ENCODE results near the gene FAM200A. TPM values are rescaled to one million over a fixed set of nuclear protein-coding genes. Genes with fewer than 3 reads are reported as not detected.
"Not testable (repeated sequence)": the region's sequence is repeated elsewhere in the genome, so short reads cannot be mapped to it uniquely, and the experiment has no call there.

The FAM200A gene
- total RNA-seq, 1 experiment from 2014 or later, result 5.2 TPM

- no peaks in the 10 kb centered on the region for H3K27me3 ChIP-seq (replicated peaks; ENCODE audit: control insufficient read depth, insufficient read depth, low read length)
- peak in 1 of 2 experiments; percentile 99 for DNase-seq
- H3K36me3 ChIP-seq (ENCODE audit: control insufficient read depth, insufficient read depth, low read length), result no peaks in the 10 kb centered on the region
- H3K27ac Mint-ChIP-seq (ENCODE audit: unreplicated experiment), result peak overlapping the region; percentile 91
- ChIA-PET CTCF (interaction anchor here (0.7 to 1.2 kb wide), 2 partner anchors 13 to 415 kb away, joined by 3 read pairs; partner anchors contain the start of gene TRIM4), POLR2A (interaction anchor here (0.6 to 1.5 kb wide), 10 partner anchors 17 to 326 kb away, joined by 3 to 12 read pairs (median 3); partner anchors contain the start of genes FAM200A and ZSCAN25)
- H3K4me3 Mint-ChIP-seq (ENCODE audit: unreplicated experiment), result peak overlapping the region; percentile 85
- no peaks in the 10 kb centered on the region for H3K27me3 Mint-ChIP-seq (ENCODE audit: insufficient read depth, unreplicated experiment)
- H3K9me3 Mint-ChIP-seq (ENCODE audit: unreplicated experiment), result no peaks in the 10 kb centered on the region
- peaks cover 6% of the 10 kb centered on the region for H3K4me1 Mint-ChIP-seq (ENCODE audit: low read depth, unreplicated experiment)
- peak overlapping the region; percentile 68 for H3K4me3 ChIP-seq (ENCODE audit: low read depth, low read length)
- intact Hi-C loops (cut with micrococcal nuclease; ENCODE audit: unreplicated experiment), result loop anchor here (1.0 to 10.0 kb wide), 2 partner anchors 48 to 191 kb away; partner anchors contain the start of gene FAM200A
- no peaks in the 10 kb centered on the region for H3K9me3 ChIP-seq
- TF ChIP-seq CTCF (IDR thresholded peaks at IDR 0.05; ENCODE audit: insufficient read depth in 1 of 2, low read depth in 1 of 2, low read length in 1 of 2, severe bottlenecking in 1 of 2, unreplicated experiment in 1 of 2), result no peak
- no TSS peak for BruUV-seq (replicated peaks)
- H3K4me1 ChIP-seq, result no peaks in the 10 kb centered on the region; the same call in 1 of the 2 replicates
- peaks cover 30% of the 10 kb centered on the region for H3K36me3 Mint-ChIP-seq (ENCODE audit: insufficient read depth, unreplicated experiment)
These were observed 47.7 kb downstream of the FAM200A start for GRCh38 chr7:99504281-99504602.

- H3K9me3 ChIP-seq; H3K4me1 ChIP-seq; H3K4me3 ChIP-seq (ENCODE audit: low read depth, low read length); H3K9me3 Mint-ChIP-seq (ENCODE audit: unreplicated experiment); H3K27me3 Mint-ChIP-seq (ENCODE audit: insufficient read depth, unreplicated experiment); CTCF ChIA-PET; H3K27me3 ChIP-seq (replicated peaks; ENCODE audit: control insufficient read depth, insufficient read depth, low read length); H3K36me3 ChIP-seq (ENCODE audit: control insufficient read depth, insufficient read depth, low read length): not testable (repeated sequence)
- BruUV-seq (replicated peaks), result TSS peak; percentile 6
- Mint-ChIP-seq H3K36me3 (ENCODE audit: insufficient read depth, unreplicated experiment) (peaks cover 36% of the 10 kb centered on the region), H3K4me1 (ENCODE audit: low read depth, unreplicated experiment) (peaks cover 15% of the 10 kb centered on the region), H3K4me3 (ENCODE audit: unreplicated experiment) (peak overlapping the region; percentile 92), H3K27ac (ENCODE audit: unreplicated experiment) (peak overlapping the region; percentile 97)
- DNase-seq, result peak in 1 of 2 experiments; percentile 22
- intact Hi-C loops (cut with micrococcal nuclease; ENCODE audit: unreplicated experiment), result loop anchor here (10.0 kb wide), 1 partner anchor 194 kb away; no protein-coding TSS in a partner anchor
- POLR2A ChIA-PET, result interaction anchor here (0.6 to 1.7 kb wide), 3 partner anchors 62 to 1465 kb away, joined by 4 to 8 read pairs (median 4); partner anchors contain the start of genes BUD31, CPSF4 and PDAP1
These were observed 50.7 kb downstream of the FAM200A start for GRCh38 chr7:99501236-99501635.

- intact Hi-C loops (cut with micrococcal nuclease; ENCODE audit: unreplicated experiment), result loop anchor here (1.0 to 10.0 kb wide), 2 partner anchors 28 to 194 kb away; partner anchors contain the start of gene ZNF789
- H3K27me3 Mint-ChIP-seq (ENCODE audit: insufficient read depth, unreplicated experiment), result no peaks in the 10 kb centered on the region
- CTCF ChIA-PET, result no interaction called here
- TF ChIP-seq CTCF (IDR thresholded peaks at IDR 0.05; ENCODE audit: insufficient read depth in 1 of 2, low read depth in 1 of 2, low read length in 1 of 2, severe bottlenecking in 1 of 2, unreplicated experiment in 1 of 2), result no peak
- peaks cover 3% of the 10 kb centered on the region; the same call in 1 of the 2 replicates for H3K36me3 ChIP-seq (ENCODE audit: control insufficient read depth, insufficient read depth, low read length)
- DNase-seq, result no peak
- BruUV-seq (replicated peaks), result no TSS peak
- H3K9me3 Mint-ChIP-seq (ENCODE audit: unreplicated experiment), result no peaks in the 10 kb centered on the region
- H3K27ac Mint-ChIP-seq (ENCODE audit: unreplicated experiment), result peak overlapping the region; percentile 97
- peak overlapping the region; percentile 87 for H3K4me3 ChIP-seq (ENCODE audit: low read depth, low read length)
- no peaks in the 10 kb centered on the region for H3K4me1 ChIP-seq
- peaks cover 11% of the 10 kb centered on the region for H3K4me1 Mint-ChIP-seq (ENCODE audit: low read depth, unreplicated experiment)
- no peaks in the 10 kb centered on the region for H3K9me3 ChIP-seq
- H3K4me3 Mint-ChIP-seq (ENCODE audit: unreplicated experiment), result peak overlapping the region; percentile 92
- POLR2A ChIA-PET, result interaction anchor here (0.6 to 1.7 kb wide), 4 partner anchors 62 to 1465 kb away, joined by 4 to 8 read pairs (median 4); partner anchors contain the start of genes BUD31, CPSF4, PDAP1 and ZSCAN25
- H3K36me3 Mint-ChIP-seq (ENCODE audit: insufficient read depth, unreplicated experiment), result peaks cover 38% of the 10 kb centered on the region
- no peaks in the 10 kb centered on the region for H3K27me3 ChIP-seq (replicated peaks; ENCODE audit: control insufficient read depth, insufficient read depth, low read length)
These were observed 51.3 kb downstream of the FAM200A start for GRCh38 chr7:99500637-99501009.

Data from Caco-2 (cell line).